ENCODE measurements around the gene PRKCH. TPM values are rescaled to one million over a fixed set of nuclear protein-coding genes. Genes with fewer than 3 reads are reported as not detected.

The PRKCH gene
- total and polyA plus RNA-seq, 3 experiments from 2014 or later: 165 to 369 (median 166) TPM

- CTCF ChIA-PET: interaction anchor here (0.6 to 1.6 kb wide), 2 partner anchors 9 to 851 kb away, joined by 3 read pairs; no protein-coding TSS in a partner anchor
- peaks cover 4 to 94% (median 29%) of the 10 kb centered on the region in 3 donors for H3K36me3 Mint-ChIP-seq
Observed at GRCh38 chr14:61511558-61511948, 190.2 kb downstream of the PRKCH start.

GRCh38 chr14:61512026-61512834 lies 190.9 kb downstream of the PRKCH start:
- H3K27me3 Mint-ChIP-seq: peaks cover 0 to 9% of the 10 kb centered on the region in 2 donors
- POLR2A ChIA-PET: interaction anchor here (0.6 kb wide), 2 partner anchors 44 to 232 kb away, joined by 3 to 12 read pairs; no protein-coding TSS in a partner anchor
- Histone ChIP-seq H3K4me3 (ENCODE audit: low read length) (no peak overlapping the region), H3K4me1 (ENCODE audit: insufficient read depth, low read length) (peaks cover 66% of the 10 kb centered on the region), H3K9me3 (ENCODE audit: low read length) (no peaks in the 10 kb centered on the region), H3K27me3 (ENCODE audit: insufficient read depth, low read length, poor library complexity, severe bottlenecking) (no peaks in the 10 kb centered on the region), H3K36me3 (ENCODE audit: insufficient read depth, low read length) (peaks cover 4% of the 10 kb centered on the region), H3K27ac (ENCODE audit: low read depth, low read length) (no peak overlapping the region)
- H3K4me3 Mint-ChIP-seq: peak overlapping the region in 2 of 7 donors; percentile 10 to 63
- no peaks in the 10 kb centered on the region for H3K9me3 Mint-ChIP-seq
- CTCF ChIA-PET: interaction anchor here (1.6 kb wide), 1 partner anchor 8 kb away, joined by 3 read pairs; no protein-coding TSS in a partner anchor
- no peak for DNase-seq
- H3K27ac Mint-ChIP-seq: peak overlapping the region; percentile 64 to 94 (median 81)
- peaks cover 4 to 94% (median 26%) of the 10 kb centered on the region in 3 donors for H3K36me3 Mint-ChIP-seq
- peaks cover 84 to 94% (median 92%) of the 10 kb centered on the region in 3 donors for H3K4me1 Mint-ChIP-seq

More at GRCh38 chr14:61511558-61511948, 190.2 kb downstream of the PRKCH start:
- POLR2A ChIA-PET: interaction anchor here (0.6 kb wide), 2 partner anchors 45 to 231 kb away, joined by 3 to 12 read pairs; no protein-coding TSS in a partner anchor
- Mint-ChIP-seq H3K4me1 (peaks cover 82 to 94% (median 92%) of the 10 kb centered on the region in 3 donors), H3K9me3 (no peaks in the 10 kb centered on the region), H3K27me3 (peaks cover 0 to 9% of the 10 kb centered on the region in 2 donors), H3K27ac (peak overlapping the region; percentile 64 to 94 (median 81)), H3K4me3 (peak overlapping the region in 5 of 7 donors; percentile 10 to 30 (median 13))
- H3K27ac ChIP-seq (ENCODE audit: low read depth, low read length): no peak overlapping the region
- peak in 1 of 5 donors; percentile 39 for DNase-seq
- H3K4me1 ChIP-seq (ENCODE audit: insufficient read depth, low read length): peaks cover 67% of the 10 kb centered on the region
- H3K27me3 ChIP-seq (ENCODE audit: insufficient read depth, low read length, poor library complexity, severe bottlenecking): no peaks in the 10 kb centered on the region
- no peaks in the 10 kb centered on the region for H3K9me3 ChIP-seq (ENCODE audit: low read length)
- H3K4me3 ChIP-seq (ENCODE audit: low read length): no peak overlapping the region
- peaks cover 5% of the 10 kb centered on the region for H3K36me3 ChIP-seq (ENCODE audit: insufficient read depth, low read length)

GRCh38 chr14:61513986-61514830 lies 192.8 kb downstream of the PRKCH start:
- Mint-ChIP-seq H3K27ac (peak overlapping the region; percentile 17 to 77 (median 56)), H3K36me3 (peaks cover 0 to 88% (median 15%) of the 10 kb centered on the region in 3 donors), H3K4me3 (peak overlapping the region in 2 of 7 donors; percentile 2 to 42), H3K4me1 (peaks cover 85 to 94% (median 92%) of the 10 kb centered on the region in 3 donors), H3K27me3 (peaks cover 0 to 11% of the 10 kb centered on the region in 2 donors), H3K9me3 (no peaks in the 10 kb centered on the region)
- Histone ChIP-seq H3K27ac (ENCODE audit: low read depth, low read length) (no peak overlapping the region), H3K4me1 (ENCODE audit: insufficient read depth, low read length) (peaks cover 66% of the 10 kb centered on the region), H3K36me3 (ENCODE audit: insufficient read depth, low read length) (peaks cover 4% of the 10 kb centered on the region), H3K27me3 (ENCODE audit: insufficient read depth, low read length, poor library complexity, severe bottlenecking) (no peaks in the 10 kb centered on the region), H3K4me3 (ENCODE audit: low read length) (no peak overlapping the region), H3K9me3 (ENCODE audit: low read length) (no peaks in the 10 kb centered on the region)
- CTCF ChIA-PET: interaction anchor here (1.1 kb wide), 1 partner anchor 217 kb away, joined by 3 read pairs; no protein-coding TSS in a partner anchor
- DNase-seq: no peak
- POLR2A ChIA-PET: no interaction called here

- H3K36me3 ChIP-seq (ENCODE audit: insufficient read depth, low read length): peaks cover 4% of the 10 kb centered on the region
- Mint-ChIP-seq H3K27ac (peak overlapping the region in 5 of 8 donors; percentile 43 to 85 (median 76)), H3K36me3 (peaks cover 0 to 86% (median 14%) of the 10 kb centered on the region in 3 donors), H3K4me1 (peaks cover 88 to 95% (median 94%) of the 10 kb centered on the region in 3 donors), H3K27me3 (peaks cover 0 to 11% of the 10 kb centered on the region in 2 donors), H3K4me3 (peak overlapping the region in 1 of 7 donors; percentile 2), H3K9me3 (no peaks in the 10 kb centered on the region)
- H3K9me3 ChIP-seq (ENCODE audit: low read length): no peaks in the 10 kb centered on the region
- CTCF ChIA-PET: no interaction called here
- POLR2A ChIA-PET: no interaction called here
- no peak overlapping the region for H3K27ac ChIP-seq (ENCODE audit: low read depth, low read length)
- DNase-seq: no peak
- H3K4me1 ChIP-seq (ENCODE audit: insufficient read depth, low read length): peaks cover 64% of the 10 kb centered on the region
- no peak overlapping the region for H3K4me3 ChIP-seq (ENCODE audit: low read length)
- no peaks in the 10 kb centered on the region for H3K27me3 ChIP-seq (ENCODE audit: insufficient read depth, low read length, poor library complexity, severe bottlenecking)
Observed at GRCh38 chr14:61514927-61515326, 193.5 kb downstream of the PRKCH start.

DNA sequence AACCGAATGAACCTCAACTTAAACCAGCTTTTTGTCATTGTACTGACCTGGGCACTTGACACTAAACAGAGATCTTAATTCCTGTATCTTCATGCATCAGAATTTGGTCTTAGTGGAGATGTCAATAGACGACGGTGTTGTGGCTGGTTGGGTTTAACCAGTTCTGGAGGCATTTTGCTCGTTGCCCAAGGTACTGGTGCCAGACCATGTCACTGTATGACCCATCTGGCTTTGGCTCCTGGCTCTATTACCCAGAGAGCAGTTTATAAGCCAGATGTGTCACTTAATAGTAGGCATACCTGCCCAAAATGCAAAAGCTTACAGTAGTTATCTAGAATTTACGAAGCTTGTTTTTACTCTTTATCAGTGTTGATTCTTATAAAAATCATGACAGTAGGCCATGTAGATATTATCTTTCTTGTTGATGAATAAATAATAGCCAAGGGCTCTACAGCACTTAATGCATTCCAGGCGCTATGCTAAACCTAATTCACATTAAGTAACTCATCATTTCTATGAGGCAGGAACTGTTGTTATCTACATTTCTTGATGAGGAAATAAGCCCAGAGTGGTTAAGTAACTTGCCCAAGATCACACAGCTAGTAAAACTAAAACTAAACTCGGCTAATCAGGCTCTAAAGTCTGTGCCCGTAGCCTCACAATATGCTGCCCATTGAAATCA lies 194.2 kb downstream of the PRKCH start:
- no peak for DNase-seq
- no peaks in the 10 kb centered on the region for H3K9me3 ChIP-seq (ENCODE audit: low read length)
- POLR2A ChIA-PET: interaction anchor here (0.6 kb wide), 1 partner anchor 229 kb away, joined by 6 read pairs; no protein-coding TSS in a partner anchor
- Mint-ChIP-seq H3K27me3 (peaks cover 0 to 11% of the 10 kb centered on the region in 2 donors), H3K9me3 (no peaks in the 10 kb centered on the region), H3K4me1 (peaks cover 87 to 95% (median 94%) of the 10 kb centered on the region in 3 donors), H3K36me3 (peaks cover 0 to 85% (median 10%) of the 10 kb centered on the region in 3 donors), H3K27ac (peak overlapping the region; percentile 48 to 85 (median 70)), H3K4me3 (peak overlapping the region in 1 of 7 donors; percentile 51)
- H3K4me3 ChIP-seq (ENCODE audit: low read length): no peak overlapping the region
- peaks cover 4% of the 10 kb centered on the region for H3K36me3 ChIP-seq (ENCODE audit: insufficient read depth, low read length)
- CTCF ChIA-PET: no interaction called here
- H3K4me1 ChIP-seq (ENCODE audit: insufficient read depth, low read length): peaks cover 57% of the 10 kb centered on the region
- H3K27ac ChIP-seq (ENCODE audit: low read depth, low read length): no peak overlapping the region
- H3K27me3 ChIP-seq (ENCODE audit: insufficient read depth, low read length, poor library complexity, severe bottlenecking): no peaks in the 10 kb centered on the region

- peak overlapping the region in 2 of 7 donors; percentile 4 to 51 for H3K4me3 Mint-ChIP-seq
Observed at GRCh38 chr14:61516118-61516743, 194.9 kb downstream of the PRKCH start.

More at GRCh38 chr14:61516118-61516743, 194.9 kb downstream of the PRKCH start:
- H3K9me3 ChIP-seq (ENCODE audit: low read length): no peaks in the 10 kb centered on the region
- POLR2A ChIA-PET: interaction anchor here (0.6 kb wide), 1 partner anchor 229 kb away, joined by 6 read pairs; no protein-coding TSS in a partner anchor
- H3K36me3 ChIP-seq (ENCODE audit: insufficient read depth, low read length): peaks cover 4% of the 10 kb centered on the region
- no peak overlapping the region for H3K4me3 ChIP-seq (ENCODE audit: low read length)
- no peaks in the 10 kb centered on the region for H3K27me3 ChIP-seq (ENCODE audit: insufficient read depth, low read length, poor library complexity, severe bottlenecking)
- H3K27me3 Mint-ChIP-seq: peaks cover 0 to 5% of the 10 kb centered on the region in 2 donors
- H3K9me3 Mint-ChIP-seq: no peaks in the 10 kb centered on the region
- CTCF ChIA-PET: no interaction called here
- peak overlapping the region in 7 of 8 donors; percentile 48 to 85 (median 70) for H3K27ac Mint-ChIP-seq
- H3K4me1 ChIP-seq (ENCODE audit: insufficient read depth, low read length): peaks cover 51% of the 10 kb centered on the region
- H3K27ac ChIP-seq (ENCODE audit: low read depth, low read length): no peak overlapping the region
- peaks cover 0 to 82% (median 10%) of the 10 kb centered on the region in 3 donors for H3K36me3 Mint-ChIP-seq
- no peak for DNase-seq
- H3K4me1 Mint-ChIP-seq: peaks cover 85 to 95% (median 94%) of the 10 kb centered on the region in 3 donors
